NCI-H82 treated with DMSO at 0.1 percent for 48 hours (cell line): ENCODE data around the gene NUDT3.
"Not testable (repeated sequence)": the region's sequence is repeated elsewhere in the genome, so short reads cannot be mapped to it uniquely, and the experiment has no call there.

ENCODE experiments used
- DNase-seq: peaks from one replicate; lab custom pipeline; 2025; ENCODE audit not compliant: unreplicated experiment; lab: John Stamatoyannopoulos, UW

Gene NUDT3

DNA sequence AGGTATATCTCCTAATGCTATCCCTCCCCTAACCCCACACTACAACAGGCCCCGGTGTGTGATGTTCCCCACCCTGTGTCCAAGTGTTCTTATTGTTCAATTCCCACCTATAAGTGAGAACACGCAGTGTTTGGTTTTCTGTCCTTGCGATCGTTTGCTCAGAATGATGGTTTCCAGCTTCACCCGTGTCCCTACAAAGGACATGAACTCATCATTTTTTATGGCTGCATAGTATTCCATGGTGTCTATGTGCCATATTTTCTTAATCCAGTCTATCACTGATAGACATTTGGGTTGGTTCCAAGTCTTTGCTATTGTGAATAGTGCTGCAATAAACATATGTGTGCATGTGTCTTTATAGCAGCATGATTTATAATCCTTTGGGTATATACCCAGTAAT lies 20.6 kb downstream of the NUDT3 start:
- not testable (repeated sequence) for DNase-seq

DNA sequence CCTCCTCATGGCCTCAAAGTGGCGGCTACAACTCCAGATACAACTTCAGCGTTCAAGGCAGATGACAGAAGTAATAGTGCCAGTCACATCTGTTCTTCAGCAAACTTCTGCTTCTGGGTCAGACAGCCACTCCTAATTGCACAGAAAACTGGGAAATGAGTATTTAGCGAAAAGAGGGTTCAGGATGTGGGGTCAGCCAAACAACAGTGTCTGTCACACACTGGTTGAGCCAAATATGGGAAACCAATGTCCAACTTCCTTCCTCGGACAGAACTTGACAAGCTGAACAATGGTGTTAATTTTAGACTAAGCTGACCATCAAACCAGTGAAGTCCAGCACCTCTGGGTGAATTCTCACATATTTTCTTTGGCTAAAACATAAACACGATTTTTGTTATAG lies 22.1 kb downstream of the NUDT3 start:
- DNase-seq, result no peak

DNA sequence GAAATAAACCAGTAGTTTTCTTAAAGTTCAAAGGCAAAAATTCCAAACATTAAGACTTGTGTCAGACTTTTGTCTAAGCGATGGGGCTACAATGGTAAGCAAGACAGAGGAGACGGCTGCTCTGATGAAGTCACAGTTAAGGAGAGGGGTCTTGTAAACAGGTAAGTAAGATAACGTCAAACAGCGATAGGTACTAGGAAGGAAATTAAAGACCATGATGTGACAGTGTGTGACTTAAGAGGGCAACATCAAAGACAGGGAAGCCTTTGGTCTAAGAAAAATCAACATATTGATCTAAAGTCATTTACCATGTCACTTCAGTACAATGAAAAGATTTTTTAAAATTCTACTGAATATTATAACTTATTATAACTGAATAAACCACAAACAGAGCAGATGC lies 23.1 kb downstream of the NUDT3 start:
- no peak for DNase-seq

DNA sequence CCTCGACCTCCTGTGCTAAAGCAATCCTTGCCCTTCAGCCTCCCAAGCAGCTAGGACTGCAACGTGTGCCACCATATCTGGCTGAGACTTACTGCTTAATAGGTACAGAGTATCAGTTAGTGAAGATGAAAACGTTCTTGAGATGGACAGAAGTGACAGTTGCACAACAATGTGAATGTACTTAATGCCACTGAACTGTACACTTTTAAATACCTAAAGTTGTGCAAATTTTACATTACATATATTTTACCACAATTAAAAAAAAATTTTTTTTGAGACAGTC lies 25.9 kb downstream of the NUDT3 start:
- DNase-seq, result no peak

DNA sequence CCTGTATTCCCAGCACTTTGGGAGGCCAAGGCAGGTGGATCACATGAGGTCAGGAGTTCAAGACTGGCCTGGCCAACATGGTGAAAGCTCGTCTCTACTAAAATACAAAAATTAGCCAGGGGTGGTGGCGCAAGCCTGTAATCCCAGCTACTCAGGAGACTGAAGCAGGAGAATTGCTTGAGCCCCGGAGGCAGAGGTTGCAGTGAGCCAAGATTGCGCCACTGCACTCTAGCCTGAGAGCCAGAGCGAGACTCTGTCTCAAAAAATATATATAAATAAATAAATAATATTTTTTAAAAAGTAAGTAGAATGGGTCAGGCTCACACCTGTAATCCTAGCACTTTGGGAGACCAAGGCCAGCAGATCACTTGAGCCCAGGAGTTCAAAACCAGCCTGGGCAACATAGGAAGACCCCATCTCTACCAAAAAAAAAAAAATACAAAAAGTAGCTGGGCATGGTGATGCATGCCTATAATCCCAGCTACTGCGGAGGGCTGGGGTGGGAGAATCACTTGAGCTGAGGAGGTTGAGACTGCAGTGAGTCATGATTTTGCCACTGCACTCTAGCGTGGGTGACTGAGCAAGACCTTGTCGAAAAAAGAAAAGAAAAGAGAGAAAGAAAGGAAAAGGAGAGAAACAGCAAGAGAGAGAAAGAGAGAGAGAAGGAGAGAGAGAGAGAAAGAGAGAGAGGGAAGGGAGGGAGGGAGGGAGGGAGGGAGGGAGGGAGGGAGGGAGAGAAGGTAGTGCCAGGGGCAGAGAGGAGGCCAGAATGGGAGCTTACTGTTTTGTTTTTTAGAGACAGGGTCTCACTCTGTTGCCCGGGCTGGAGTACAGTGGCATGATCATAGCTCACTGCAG lies 26.5 kb downstream of the NUDT3 start:
- DNase-seq, result not testable (repeated sequence)

DNA sequence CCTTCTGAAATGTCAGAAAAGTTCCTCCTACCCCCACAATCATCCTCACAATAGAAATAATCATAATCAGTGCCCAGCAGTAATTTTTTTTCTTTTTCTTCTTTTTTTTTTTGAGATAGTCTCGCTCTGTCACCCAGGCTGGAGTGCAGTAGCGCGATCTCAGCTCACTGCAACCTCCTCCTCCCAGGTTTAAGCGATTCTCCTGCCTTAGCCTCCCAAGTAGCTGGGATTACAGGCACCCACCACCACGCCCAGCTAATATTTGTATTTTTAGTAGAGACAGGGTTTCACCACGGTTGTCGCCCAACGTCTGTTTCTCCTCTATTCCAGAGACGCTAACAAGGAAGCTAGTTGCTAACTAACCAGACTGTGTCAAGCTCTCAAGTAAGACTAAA lies 28.8 kb downstream of the NUDT3 start:
- not testable (repeated sequence) for DNase-seq

DNA sequence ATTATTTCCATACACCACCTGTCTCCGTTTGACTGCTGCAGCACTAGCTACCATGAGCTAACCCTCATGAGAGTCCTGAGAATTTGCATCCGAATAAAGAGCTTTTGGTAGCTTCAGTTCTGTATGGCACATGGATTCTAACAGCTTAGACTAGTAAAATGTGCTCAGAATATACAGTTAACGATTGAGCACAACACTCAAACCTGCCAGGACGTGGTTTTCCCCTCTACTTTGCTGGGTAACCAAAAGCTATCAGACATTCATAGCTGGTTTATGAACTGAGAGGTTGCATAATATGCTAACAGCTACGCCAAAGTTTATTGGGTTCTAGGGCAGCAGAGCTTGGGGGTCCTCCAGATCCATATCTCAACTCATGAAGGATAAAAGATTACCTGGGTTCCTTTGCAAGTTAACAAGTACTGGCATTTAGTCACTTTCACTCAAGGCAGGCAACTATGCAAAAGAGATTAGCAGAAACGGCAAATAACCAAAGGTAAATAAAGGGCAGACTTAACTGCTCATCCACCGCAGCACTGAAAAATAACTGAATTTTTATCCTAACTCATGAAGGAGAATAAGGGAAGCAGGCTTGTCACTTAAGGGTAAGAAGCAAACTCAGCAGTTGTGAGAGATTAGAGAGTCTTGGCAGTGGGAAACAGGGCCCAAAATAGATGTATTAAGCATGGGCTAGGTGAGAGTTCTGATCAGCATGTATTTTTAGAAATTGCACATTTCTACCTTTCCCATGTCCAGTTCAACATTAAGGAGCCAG lies 29.4 kb downstream of the NUDT3 start:
- DNase-seq, result no peak

DNA sequence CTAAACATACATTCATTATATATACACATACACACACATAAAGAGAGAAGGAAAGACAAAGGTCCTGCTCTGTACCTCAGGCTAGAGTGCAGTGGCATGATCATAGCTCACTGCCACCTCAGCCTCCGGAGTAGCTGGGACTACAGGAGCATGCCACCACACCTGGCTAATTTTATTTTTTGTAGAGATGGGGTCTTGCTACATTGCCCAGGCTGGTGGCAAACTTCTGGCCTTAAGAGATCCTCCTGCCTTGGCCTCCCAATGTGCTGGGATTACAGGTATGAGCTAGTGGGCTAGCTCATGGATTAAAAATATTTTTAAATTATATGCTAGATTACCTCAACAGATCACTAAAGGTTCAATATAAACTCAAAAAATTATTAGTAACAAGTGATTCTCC lies 30.3 kb downstream of the NUDT3 start:
- DNase-seq, result no peak

DNA sequence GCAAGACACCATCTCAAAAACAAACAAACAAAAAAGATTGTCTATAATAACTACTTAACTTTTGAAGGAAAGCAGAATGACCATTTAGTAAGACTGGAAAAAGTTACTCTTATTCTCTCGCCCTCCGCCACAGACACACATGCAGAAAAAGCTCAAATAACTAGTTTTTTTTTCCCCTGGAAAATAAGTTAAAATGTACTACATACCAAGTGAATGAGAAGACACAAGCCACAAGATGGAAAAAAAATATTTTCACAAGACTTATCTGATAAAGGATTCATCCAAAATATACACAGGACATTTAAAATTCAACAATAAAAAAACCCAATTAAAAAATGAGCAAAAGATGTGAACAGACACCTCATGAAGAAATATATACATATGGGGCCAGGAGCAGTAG lies 31.9 kb downstream of the NUDT3 start:
- DNase-seq, result no peak

DNA sequence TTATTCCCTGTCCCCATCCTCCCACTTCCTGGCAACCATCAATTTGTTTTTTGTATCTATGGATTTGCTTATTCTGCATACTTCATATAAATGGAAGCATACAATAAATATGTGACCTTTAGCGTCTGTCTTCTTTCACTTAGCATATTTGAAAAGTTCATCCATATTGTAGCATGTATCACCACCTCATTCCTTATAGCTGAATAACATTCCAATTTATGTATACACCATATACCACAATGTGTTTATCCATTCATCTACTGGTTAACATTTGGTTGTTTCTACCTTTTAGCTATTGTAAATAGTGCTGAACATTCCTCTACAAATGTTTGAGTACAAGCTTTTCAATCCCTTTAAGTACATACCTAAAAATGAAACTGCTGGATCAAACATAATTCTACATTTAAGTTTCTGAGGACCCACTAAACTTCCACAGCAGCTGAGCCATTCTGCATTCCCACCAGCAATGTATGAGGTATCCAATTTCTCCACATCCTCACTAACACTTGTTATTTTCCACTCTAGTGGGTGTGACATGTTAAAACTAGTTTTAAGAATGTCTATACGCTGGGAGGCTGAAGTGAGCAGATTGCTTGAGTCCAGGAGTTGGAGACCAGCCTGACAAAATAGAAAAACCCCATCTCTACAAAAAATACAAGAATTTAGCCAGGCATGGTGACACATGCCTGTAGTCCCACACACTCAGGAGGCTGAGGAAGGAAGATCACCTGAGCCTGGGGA lies 32.9 kb downstream of the NUDT3 start:
- no peak for DNase-seq

DNA sequence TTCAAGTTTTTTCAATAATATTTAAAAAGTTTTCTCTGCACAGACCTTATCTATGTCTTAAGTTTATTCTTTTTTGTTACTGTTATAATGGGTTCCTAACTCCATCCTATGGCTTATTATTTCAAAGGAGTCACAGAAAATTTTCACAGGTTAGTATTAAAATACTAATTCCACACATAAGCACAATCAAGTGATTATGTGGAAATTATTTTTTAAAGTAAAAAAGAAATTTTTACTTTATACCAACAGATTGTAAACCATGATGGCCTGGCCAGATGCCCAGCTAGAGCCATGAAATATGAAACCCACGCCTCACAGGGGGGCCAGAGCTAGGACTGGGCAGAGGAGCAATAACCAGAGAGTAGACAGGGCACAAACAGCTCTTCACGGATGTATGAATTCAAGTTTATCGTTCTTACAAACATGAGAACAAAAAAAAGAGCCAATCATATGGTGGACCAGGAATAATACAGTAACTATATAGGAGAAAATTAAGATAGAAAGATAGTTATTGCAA lies 34.0 kb downstream of the NUDT3 start:
- DNase-seq, result no peak

DNA sequence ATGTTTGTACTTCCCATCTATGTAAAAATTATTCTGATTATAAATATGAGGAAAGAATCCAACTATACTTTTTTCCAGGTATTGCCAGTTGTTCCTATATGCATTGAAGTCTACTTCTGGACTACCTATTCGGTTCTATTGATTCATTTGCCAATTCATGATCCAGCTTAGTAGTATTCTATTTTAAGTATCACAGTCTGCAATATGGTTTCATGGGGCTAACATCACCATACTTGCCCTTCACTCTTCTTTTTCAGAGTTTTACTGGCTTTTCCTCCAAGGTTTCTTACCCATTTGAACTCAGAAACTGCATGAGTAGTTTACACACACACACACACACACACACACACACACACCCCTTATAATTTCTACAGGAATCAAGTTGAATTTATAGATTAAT lies 34.5 kb downstream of the NUDT3 start:
- no peak for DNase-seq

DNA sequence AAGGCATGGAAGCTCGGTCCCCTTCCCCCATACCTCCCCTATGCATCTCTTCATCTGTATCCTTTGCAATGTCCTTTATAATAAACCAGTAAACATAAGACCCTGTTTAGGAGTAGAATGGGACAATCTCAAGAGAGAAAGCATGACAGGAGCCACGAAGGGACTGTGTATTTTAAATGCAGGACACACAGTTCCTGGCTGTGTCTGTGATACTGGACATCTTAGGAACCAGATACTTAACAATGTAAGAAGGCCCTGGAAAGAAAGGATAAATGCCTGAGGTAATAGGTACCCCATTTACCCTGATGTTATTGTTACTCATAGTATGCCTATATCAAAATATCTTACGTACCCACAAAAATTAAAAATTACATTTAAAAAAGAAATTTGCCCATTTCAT lies 36.6 kb downstream of the NUDT3 start:
- no peak for DNase-seq

DNA sequence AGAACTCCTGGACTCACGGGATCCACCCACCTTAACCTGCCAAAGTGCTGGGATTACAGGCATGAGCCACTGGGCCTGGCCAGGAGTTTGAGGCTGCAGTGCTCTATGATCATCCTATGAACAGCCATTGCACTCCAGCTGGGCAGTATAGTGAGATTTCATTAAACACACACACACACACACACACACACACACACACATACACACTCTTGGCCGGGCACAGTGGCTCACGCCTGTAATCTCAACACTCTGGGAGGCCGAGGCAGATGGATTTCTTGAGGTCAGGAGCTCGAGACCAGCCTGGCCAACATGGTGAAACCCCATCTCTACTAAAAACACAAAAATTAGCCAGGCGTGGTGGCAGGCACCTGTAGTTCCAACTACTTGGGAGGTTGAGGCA lies 38.2 kb downstream of the NUDT3 start:
- not testable (repeated sequence) for DNase-seq

DNA sequence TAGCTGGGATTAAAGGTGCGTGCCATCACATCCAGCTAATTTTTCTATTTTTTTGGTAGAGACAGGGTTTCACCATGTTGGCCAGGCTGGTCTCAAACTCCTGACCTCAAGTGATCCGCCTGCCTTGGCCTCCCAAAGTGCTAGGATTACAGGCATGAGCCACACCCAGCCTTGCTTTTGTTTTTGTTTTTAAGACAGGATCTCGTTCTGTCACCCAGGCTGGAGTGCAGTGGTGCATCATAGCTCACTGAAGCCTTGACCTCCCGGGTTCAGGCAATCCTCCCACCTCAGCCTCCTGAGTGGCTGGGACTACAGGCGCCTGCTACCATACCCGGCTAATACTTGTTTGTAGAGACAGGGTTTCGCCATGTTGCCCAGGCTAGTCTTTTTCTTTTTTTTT lies 38.9 kb downstream of the NUDT3 start:
- DNase-seq, result not testable (repeated sequence)

DNA sequence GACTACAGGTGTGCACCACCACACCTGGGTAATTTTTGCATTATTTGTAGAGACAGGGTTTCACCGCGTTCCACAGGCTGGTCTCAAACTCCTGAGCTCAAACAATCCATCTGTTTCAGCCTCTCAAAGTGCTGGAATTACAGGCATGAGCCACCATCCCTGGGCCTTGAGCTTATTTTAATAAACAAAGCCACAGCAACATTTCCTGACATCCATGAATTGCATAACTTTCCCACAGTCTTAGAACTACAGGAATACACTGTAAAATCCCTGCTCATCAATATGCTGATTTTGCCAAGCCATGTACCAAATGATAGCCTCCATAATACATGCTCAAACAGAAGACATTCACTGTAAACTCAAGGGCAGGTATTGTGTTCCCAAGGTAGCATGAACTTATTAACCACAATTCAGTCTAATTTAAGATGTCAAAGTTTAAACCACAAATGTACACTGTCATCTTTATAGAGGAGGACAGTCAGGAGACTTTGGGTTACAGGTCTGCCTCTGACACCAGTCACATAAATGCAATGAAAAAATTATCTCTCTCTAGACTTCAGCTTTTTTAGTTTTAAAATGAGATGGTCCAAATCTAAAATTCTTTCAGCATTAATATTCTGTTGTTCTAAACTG lies 40.0 kb downstream of the NUDT3 start:
- DNase-seq, result no peak

DNA sequence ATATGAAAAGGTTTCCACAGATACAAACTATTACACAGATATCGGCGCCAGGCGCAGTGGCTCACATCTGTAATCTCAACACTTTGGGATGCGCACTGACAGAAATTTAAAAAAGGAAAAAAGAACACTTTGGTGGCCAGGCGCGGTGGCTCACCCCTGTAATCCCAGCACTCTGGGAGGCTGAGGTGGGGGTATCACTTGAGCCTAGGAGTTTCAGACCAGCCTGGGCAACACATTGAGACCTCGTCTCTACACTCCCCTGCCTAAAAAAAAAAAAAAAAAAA lies 41.6 kb downstream of the NUDT3 start:
- no peak for DNase-seq

DNA sequence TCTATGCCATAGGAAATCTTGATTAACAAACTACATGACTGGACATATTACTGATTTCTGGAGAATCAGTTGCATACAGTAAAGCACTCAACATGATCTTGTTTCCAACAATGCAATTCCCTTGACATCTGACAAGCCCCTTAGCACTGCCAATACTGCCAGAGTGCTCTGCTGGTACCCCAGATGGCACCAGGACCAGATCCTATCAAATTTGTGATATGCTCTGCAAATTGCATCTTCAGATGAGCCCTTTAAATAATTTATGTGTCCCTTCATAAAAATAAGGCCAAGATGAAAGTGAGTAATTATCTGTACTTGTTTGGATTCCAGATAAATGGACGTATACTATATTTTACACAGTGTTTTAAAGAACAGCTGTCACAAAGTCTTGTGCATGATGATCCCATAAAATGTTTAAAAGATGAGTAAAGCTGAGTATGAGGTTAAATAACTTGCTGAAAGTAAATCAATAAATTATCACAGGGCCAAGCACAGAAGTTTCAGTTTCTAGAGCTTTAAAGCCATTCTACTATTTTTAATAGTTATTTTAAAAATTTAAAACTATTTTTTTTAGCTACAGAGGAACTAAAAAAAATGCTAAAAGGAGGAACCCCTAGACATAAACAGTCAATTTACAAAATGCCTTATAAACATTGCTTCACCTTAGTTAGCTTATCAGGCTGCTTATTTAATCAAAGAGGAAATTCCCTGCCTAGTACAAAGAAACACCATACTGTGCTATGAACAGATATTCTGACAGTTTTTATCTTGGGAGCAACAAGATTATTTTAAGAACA lies 42.1 kb downstream of the NUDT3 start:
- no peak for DNase-seq

DNA sequence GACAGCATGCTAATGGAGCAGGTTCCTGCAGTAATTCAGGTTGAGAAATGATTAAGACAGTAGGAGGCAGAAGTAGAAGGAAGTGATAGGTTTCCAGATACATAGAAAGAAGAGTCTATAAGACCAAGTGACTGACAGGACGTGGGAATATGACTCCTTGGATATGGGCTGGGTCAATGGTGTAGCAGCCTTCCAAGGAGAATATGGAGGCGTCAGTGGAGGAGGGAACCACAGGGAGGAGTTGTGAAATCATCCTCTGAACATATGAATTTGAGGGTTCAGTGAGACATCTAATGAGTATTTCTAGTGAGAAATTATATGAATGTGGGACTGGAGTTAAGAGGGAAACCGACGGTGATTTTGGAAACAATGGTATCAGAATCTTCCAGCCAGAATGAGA lies 43.3 kb downstream of the NUDT3 start:
- no peak for DNase-seq

DNA sequence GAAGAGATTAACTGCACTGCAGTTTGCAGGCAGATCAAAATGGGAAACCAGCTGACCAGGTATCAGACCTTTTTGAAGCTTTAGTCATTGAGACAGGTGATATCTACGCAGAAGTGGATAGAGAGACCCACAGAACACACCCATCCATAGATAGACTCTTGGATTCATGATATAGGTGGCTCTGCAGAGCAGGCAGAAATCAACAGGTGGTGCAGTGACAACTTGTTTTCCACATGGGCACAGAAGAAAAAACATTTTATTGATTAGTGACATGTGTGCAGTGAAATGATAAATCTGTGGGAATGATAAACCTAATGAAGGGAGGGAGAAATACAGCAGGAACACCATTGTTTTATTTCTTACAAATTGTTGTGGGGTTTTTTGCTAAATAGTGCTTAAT lies 45.2 kb downstream of the NUDT3 start:
- DNase-seq, result no peak
